Superior temporal gyrus (tissue), 1 donor: ENCODE results near the gene CHRNA3.
"Not testable (repeated sequence)": the region's sequence is repeated elsewhere in the genome, so short reads cannot be mapped to it uniquely, and the experiment has no call there.

Source experiments
- DNase-seq: peaks from one replicate; pipeline ENCODE4 v3.0.0-alpha.2; 2016; ENCODE audit errors: extremely low spot score

CHRNA3 gene

DNA sequence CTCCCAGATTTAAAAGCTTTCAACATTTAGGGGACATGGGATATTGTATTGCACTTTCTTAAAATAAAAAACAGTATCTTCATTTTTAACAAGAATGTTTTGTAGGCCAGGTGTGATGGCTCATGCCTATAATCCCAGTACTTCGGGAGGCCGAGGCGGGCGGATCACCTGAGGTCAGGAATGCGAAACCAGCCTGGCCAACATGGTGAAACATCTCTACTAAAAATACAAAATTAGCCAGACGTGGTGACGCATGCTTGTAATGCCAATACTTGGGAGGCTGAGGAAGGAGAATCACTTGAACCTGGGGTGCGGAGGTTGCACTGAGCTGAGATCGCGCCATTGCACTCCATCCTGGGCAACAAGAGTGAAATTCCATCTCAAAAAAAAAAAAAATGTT lies 60.6 kb downstream of the CHRNA3 start:
- not testable (repeated sequence) for DNase-seq

DNA sequence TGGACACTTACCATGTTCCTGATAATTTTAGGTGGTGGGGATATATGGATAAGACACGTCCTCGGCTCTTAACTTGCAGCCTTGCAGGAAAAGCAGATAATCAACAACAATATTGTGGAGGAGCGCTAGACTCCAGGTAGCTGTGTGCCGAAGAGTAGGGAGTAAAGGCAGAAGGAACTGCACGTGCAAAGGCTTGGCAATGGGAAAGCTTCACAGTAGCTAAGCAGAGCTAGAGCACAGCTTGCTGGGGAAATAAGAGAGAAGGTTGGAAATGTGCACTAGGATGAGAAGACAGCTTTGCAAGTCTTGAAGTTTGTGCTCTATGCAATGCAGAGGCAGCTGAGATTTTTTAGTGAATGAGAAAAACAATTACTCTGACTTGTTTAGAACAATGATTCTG lies 68.2 kb downstream of the CHRNA3 start:
- no peak for DNase-seq

GRCh38 chr15:78551902-78552301 lies 68.9 kb downstream of the CHRNA3 start:
- DNase-seq: no peak

GRCh38 chr15:78550815-78551214 lies 70.0 kb downstream of the CHRNA3 start:
- no peak for DNase-seq

- no peak for DNase-seq
These were observed 70.6 kb downstream of the CHRNA3 start for GRCh38 chr15:78550194-78550593.
